GM12878 (cell line): ENCODE data around the gene RHBDD1. TPM values are rescaled to one million over a fixed set of nuclear protein-coding genes. Genes with fewer than 3 reads are reported as not detected.

Source experiments
- ATAC-seq: fragments of 200-7000 bp; cut with Tn5 transposase; 3 replicates; pipeline ENCODE4 v1.9.1; 2020; ENCODE audit warnings: mild to moderate bottlenecking, moderate library complexity
- BruUV-seq: library from RNA; stranded (reverse); fragments of 400-500 nt; replicated peaks from 2 replicates; lab custom pipeline; 2021; lab: Mats Ljungman, UMichigan
- CTCF ChIA-PET: fragments of 300-600 bp; sonication (Branson Sonifier 250); formaldehyde crosslinking; extraction: SDS; loops from one replicate; lab custom pipeline; 2021; ENCODE audit warnings: inconsistent platforms; lab: Yijun Ruan, JAX
- POLR2A ChIA-PET: fragments of 350-600 bp; formaldehyde crosslinking; extraction: SDS; loops from one replicate; lab custom pipeline; 2021; ENCODE audit warnings: inconsistent platforms; lab: Charles Lee
- RAD21 ChIA-PET: fragments of 300-600 bp; sonication (Branson Sonifier 250); formaldehyde crosslinking; loops from one replicate; lab custom pipeline; 2023; ENCODE audit warnings: antibody characterized with exemption; ENCODE audit not compliant: unreplicated experiment; lab: Charles Lee
- SMC1A ChIA-PET: fragments of 300-600 bp; sonication (Branson Sonifier 250); formaldehyde crosslinking; loops from one replicate; lab custom pipeline; 2023; ENCODE audit not compliant: unreplicated experiment, uncharacterized antibody; lab: Charles Lee
- DNase-seq: peaks from one replicate; pipeline ENCODE4 v3.0.0-alpha.2; 2011; ENCODE audit warnings: low read depth, low spot score
- FAIRE-seq: peaks from 3 replicates; lab custom pipeline; 2011; peaks lifted over from hg19 to GRCh38; lab: Jason Lieb, UNC
- H2AFZ ChIP-seq: 2 replicates; pipeline ENCODE4 v1.6.0; 2011; ENCODE audit warnings: low read depth, low read length, control low read depth; ENCODE audit not compliant: control insufficient read depth
- H3K27ac ChIP-seq: 2 replicates; pipeline ENCODE4 v1.5.1; 2011; ENCODE audit warnings: control low read depth; ENCODE audit not compliant: control insufficient read depth, insufficient read depth
- H3K27me3 ChIP-seq, 2 experiments: replicated peaks in 1 of 2; 2 replicates each; pipeline versions ENCODE4 v1.6.0 to v1.6.1; 2011; ENCODE audit warnings: low read length in 1 of 2; ENCODE audit not compliant: control insufficient read depth in 2 of 2, insufficient read depth in 2 of 2
- H3K36me3 ChIP-seq, 2 experiments: 2 replicates each; pipeline ENCODE4 v1.5.1; 2011; ENCODE audit warnings: low read length in 1 of 2; ENCODE audit not compliant: control insufficient read depth in 2 of 2, insufficient read depth in 2 of 2
- H3K4me1 ChIP-seq: 2 replicates; pipeline ENCODE4 v1.6.1; 2011; ENCODE audit warnings: mild to moderate bottlenecking, low read length, moderate library complexity, mixed read lengths; ENCODE audit not compliant: control insufficient read depth, insufficient read depth
- H3K4me2 ChIP-seq: 2 replicates; pipeline ENCODE4 v1.6.0; 2011; ENCODE audit warnings: control low read depth; ENCODE audit not compliant: control insufficient read depth, insufficient read depth
- H3K4me3 ChIP-seq: fragments of 200-600 bp; sonication (generic); 2 replicates; pipeline ENCODE4 v1.5.1; 2016
- H3K79me2 ChIP-seq: 2 replicates; pipeline ENCODE4 v1.6.0; 2011; ENCODE audit warnings: low read length; ENCODE audit not compliant: control insufficient read depth, insufficient read depth
- H3K9ac ChIP-seq: 2 replicates; pipeline ENCODE4 v1.8.0; 2011; ENCODE audit warnings: low read length, control low read depth, mixed read lengths; ENCODE audit not compliant: control insufficient read depth, insufficient read depth
- H3K9me3 ChIP-seq: replicated peaks from 3 replicates; pipeline ENCODE4 v1.5.1; 2011; ENCODE audit warnings: mild to moderate bottlenecking, low read length; ENCODE audit not compliant: control insufficient read depth, insufficient read depth
- H4K20me1 ChIP-seq: 2 replicates; pipeline ENCODE4 v1.6.0; 2011; ENCODE audit not compliant: control insufficient read depth, insufficient read depth
- ETV6 ChIP-seq, 2 experiments: fragments of 450-650 bp in 1 of 2; IDR thresholded peaks in 1 of 2; conservative IDR thresholded peaks in 1 of 2; 2 replicates each; pipeline ENCODE4 v1.6.1; 2014; ENCODE audit warnings: antibody characterized with exemption in 1 of 2, borderline replicate concordance in 1 of 2, low read depth in 1 of 2, mild to moderate bottlenecking in 1 of 2, moderate library complexity in 1 of 2
- FOS ChIP-seq: IDR thresholded peaks from 3 replicates; pipeline ENCODE4 v1.6.1; 2011; ENCODE audit warnings: borderline replicate concordance; ENCODE audit not compliant: insufficient read length; ENCODE audit errors: extremely low read depth
- HDAC2 ChIP-seq: fragments of 200-600 bp; sonication (generic); IDR thresholded peaks from 2 replicates; pipeline ENCODE4 v1.6.1; 2017
- LARP7 ChIP-seq: fragments of 450-650 bp; IDR thresholded peaks from 2 replicates; pipeline ENCODE4 v1.6.1; 2017; ENCODE audit warnings: mild to moderate bottlenecking
- PAX8 ChIP-seq: fragments of 450-650 bp; IDR thresholded peaks from 2 replicates; pipeline ENCODE4 v1.6.1; 2017; ENCODE audit warnings: mild to moderate bottlenecking, moderate library complexity
- TCF12 ChIP-seq: IDR thresholded peaks from 2 replicates; pipeline ENCODE4 v1.6.1; 2011; ENCODE audit warnings: low read depth, mild to moderate bottlenecking, low read length
- WGBS: methylation state at CpG from one replicate; pipeline ENCODE4 v1.1.6; 2016; ENCODE audit warnings: low lambda C conversion rate; ENCODE audit not compliant: insufficient replicate concordance, insufficient coverage; ENCODE audit errors: missing lambda C conversion rate; 5-methylcytosine and 5-hydroxymethylcytosine counted together
- in situ Hi-C: fragments of 300-500 bp; cut with MboI; formaldehyde crosslinking; loops from 9 replicates; pipeline ENCODE4 v1.14.3; 2018; ENCODE audit warnings: mixed read lengths
- intact Hi-C: fragments of 100-400 bp; cut with micrococcal nuclease; formaldehyde crosslinking; loops from one replicate; pipeline ENCODE4 v1.14.2; 2022; ENCODE audit not compliant: unreplicated experiment
- polyA plus RNA-seq, 11 experiments: library from polyadenylated mRNA; depleted of rRNA in 4 of 11; unstranded in 6 of 11; stranded (reverse) in 5 of 11; fragments of >200 nt; fragmentation: Nextera tagmentation in 4 of 11; fragmentation: Illumina TruSeq in 1 of 11; extraction: Ambion mirVana in 4 of 11; extraction: Trizol in 1 of 11; gene quantifications; 1 replicate in 1 of 11; 2 replicates in 10 of 11; pipeline versions ENCODE4 v1.2.1 to v1.2.3, GENCODE V29; 2011 to 2016; ENCODE audit warnings: inconsistent platforms in 2 of 11, missing spikeins in 2 of 11, low read depth in 1 of 11
- total RNA-seq, 4 experiments: library from RNA; depleted of rRNA in 3 of 4; stranded (reverse); fragments of >200 nt in 3 of 4; fragmentation: Illumina TruSeq in 1 of 4; extraction: Trizol in 1 of 4; gene quantifications; 2 replicates each; pipeline versions ENCODE4 v1.2.1 to v1.2.3, GENCODE V29; 2013 to 2021
- TF ChIP-seq, protein P1 (sequence below): fragments of 450-650 bp; IDR thresholded peaks from 2 replicates; pipeline ENCODE4 v1.6.1; 2017; ENCODE audit warnings: borderline replicate concordance
- TF ChIP-seq, protein P2 (sequence below): fragments of 450-650 bp; formaldehyde crosslinking; IDR thresholded peaks from 2 replicates; pipeline ENCODE4 v1.4.0; 2022; ENCODE audit warnings: mild to moderate bottlenecking, moderate library complexity
- TF ChIP-seq, protein P3 (sequence below): IDR thresholded peaks from 2 replicates; pipeline ENCODE4 v1.6.1; 2012; ENCODE audit warnings: low read depth, low read length, improper control_type of control experiment

The RHBDD1 gene
- total and polyA plus RNA-seq, 10 of the 15 experiments (the other 5 are each of a cell fraction or from before 2014, with no cell fraction given), result 7.1 to 36.4 (median 14.7) TPM

DNA sequence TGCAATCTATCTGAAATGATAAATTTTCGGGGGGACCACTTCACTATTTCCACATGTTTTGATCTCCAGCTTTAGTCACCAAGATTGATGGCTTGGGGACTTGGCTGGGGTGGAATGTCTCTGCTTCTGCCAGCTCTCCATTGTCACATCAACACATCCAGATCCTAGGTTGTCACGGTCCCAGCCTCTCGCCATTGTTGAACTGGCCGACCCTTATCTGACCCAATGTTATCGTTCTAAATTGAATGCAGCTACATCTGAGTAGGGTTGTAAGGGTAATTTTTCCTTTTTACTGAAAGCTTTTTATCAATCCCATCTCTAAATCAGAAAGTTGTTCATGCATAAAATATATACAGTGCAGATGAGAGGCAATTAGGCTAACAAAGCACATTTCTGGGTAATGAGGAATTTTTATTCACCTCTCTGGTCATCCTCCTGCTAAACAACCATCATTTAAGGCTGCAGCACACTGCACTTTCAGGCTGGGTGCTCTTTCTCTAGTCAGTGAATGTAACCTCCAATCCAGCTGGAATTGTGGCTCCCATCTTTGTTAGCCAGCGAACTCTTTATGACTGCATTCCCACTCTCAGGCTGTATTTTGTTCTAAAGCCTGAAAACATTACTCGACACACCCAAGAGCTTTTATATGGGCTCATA is 200.0 kb downstream of the RHBDD1 start:
- H3K79me2 ChIP-seq, result no peaks in the 10 kb centered on the region
- intact Hi-C loops (loop anchor here (5.0 kb wide), 1 partner anchor 71 kb away; no protein-coding TSS in a partner anchor), in situ Hi-C loops (no loop called here)
- BruUV-seq, result no TSS peak
- H3K9ac ChIP-seq, result no peak overlapping the region
- H3K9me3 ChIP-seq, result no peaks in the 10 kb centered on the region
- ChIA-PET CTCF (interaction anchor here (1.3 kb wide), 2 partner anchors 203 to 233 kb away, joined by 3 to 4 read pairs; no protein-coding TSS in a partner anchor), RAD21 (no interaction called here), SMC1A (interaction anchor here (0.7 to 1.3 kb wide), 2 partner anchors 10 to 197 kb away, joined by 3 read pairs; no protein-coding TSS in a partner anchor), POLR2A (no interaction called here)
- TF ChIP-seq LARP7 (no peak), HDAC2 (no peak), ETV6 (conservative IDR thresholded peaks at IDR 0.05 in 1 of 2, IDR thresholded peaks at IDR 0.05 in 1 of 2; ENCODE audit: borderline replicate concordance in 1 of 2, low read depth in 1 of 2) (no peak), PAX8 (no peak), FOS (no peak), TCF12 (no peak)
- TF ChIP-seq, protein P1, sequence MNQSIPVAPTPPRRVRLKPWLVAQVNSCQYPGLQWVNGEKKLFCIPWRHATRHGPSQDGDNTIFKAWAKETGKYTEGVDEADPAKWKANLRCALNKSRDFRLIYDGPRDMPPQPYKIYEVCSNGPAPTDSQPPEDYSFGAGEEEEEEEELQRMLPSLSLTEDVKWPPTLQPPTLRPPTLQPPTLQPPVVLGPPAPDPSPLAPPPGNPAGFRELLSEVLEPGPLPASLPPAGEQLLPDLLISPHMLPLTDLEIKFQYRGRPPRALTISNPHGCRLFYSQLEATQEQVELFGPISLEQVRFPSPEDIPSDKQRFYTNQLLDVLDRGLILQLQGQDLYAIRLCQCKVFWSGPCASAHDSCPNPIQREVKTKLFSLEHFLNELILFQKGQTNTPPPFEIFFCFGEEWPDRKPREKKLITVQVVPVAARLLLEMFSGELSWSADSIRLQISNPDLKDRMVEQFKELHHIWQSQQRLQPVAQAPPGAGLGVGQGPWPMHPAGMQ, result no peak
- TF ChIP-seq, protein P2, sequence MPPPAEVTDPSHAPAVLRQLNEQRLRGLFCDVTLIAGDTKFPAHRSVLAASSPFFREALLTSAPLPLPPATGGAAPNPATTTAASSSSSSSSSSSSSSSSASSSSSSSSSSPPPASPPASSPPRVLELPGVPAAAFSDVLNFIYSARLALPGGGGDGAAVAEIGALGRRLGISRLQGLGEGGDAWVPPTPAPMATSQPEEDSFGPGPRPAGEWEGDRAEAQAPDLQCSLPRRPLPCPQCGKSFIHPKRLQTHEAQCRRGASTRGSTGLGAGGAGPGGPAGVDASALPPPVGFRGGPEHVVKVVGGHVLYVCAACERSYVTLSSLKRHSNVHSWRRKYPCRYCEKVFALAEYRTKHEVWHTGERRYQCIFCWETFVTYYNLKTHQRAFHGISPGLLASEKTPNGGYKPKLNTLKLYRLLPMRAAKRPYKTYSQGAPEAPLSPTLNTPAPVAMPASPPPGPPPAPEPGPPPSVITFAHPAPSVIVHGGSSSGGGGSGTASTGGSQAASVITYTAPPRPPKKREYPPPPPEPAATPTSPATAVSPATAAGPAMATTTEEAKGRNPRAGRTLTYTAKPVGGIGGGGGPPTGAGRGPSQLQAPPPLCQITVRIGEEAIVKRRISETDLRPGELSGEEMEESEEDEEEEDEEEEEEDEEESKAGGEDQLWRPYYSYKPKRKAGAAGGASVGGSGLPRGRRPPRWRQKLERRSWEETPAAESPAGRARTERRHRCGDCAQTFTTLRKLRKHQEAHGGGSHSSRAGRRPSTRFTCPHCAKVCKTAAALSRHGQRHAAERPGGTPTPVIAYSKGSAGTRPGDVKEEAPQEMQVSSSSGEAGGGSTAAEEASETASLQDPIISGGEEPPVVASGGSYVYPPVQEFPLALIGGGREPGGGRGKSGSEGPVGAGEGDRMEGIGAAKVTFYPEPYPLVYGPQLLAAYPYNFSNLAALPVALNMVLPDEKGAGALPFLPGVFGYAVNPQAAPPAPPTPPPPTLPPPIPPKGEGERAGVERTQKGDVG (CRISPR knock-in tag), result no peak
- TF ChIP-seq, protein P3, sequence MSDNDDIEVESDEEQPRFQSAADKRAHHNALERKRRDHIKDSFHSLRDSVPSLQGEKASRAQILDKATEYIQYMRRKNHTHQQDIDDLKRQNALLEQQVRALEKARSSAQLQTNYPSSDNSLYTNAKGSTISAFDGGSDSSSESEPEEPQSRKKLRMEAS, result no peak
- H3K27ac ChIP-seq, result no peak overlapping the region
- no peak overlapping the region for H3K4me2 ChIP-seq
- no peaks in the 10 kb centered on the region for H3K27me3 ChIP-seq
- no peak overlapping the region for H2AFZ ChIP-seq
- no peak for FAIRE-seq
- H3K36me3 ChIP-seq, result no peaks in the 10 kb centered on the region
- no peaks in the 10 kb centered on the region for H4K20me1 ChIP-seq
- ATAC-seq, result no peak
- 94% methylated on average over 7 of the region's 7 CpGs for WGBS
- no peak for DNase-seq
- H3K4me3 ChIP-seq, result no peak overlapping the region
- H3K4me1 ChIP-seq, result no peaks in the 10 kb centered on the region
